NCI-H2227 (cell line): ENCODE results near the gene SPSB4.
"Not testable (repeated sequence)": the region's sequence is repeated elsewhere in the genome, so short reads cannot be mapped to it uniquely, and the experiment has no call there.

ENCODE experiments used
- DNase-seq: peaks from one replicate; lab custom pipeline; 2025; ENCODE audit not compliant: unreplicated experiment; lab: John Stamatoyannopoulos, UW

SPSB4 gene

DNA sequence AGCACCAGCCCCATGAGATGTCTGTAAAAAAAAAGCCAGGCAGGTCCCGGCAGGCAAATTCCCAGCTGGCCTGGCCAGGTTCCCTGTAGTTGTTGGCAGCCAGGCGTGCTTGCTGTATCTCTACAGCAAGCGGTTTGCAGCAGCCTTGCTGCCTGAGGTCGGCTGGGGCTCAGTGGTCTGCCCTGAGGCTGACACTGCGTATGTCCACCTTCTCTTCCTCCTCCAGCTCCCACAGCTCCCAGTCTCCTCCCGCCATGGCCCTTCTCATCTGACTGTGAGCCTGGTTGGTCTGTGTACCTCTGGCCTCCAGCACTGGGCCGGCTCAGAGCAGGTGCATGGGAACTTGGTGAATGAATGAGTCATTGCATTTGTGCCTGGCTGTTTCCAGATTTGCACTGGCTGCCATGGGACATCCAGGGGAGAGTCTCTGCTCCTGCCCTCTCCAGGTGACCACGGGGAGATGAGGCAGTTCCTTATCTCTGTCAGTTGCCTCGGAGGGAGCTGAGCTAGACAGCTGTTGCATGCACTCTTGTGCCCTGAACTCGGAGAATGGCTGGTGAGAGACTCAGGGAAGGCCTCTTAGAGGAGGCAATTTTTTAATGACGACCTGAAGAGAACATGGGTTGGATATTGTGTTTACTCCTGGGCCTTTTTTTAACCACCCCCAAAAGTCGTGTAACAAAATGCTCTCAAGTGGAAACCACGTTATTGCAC is 43.0 kb downstream of the SPSB4 start:
- DNase-seq: no peak

DNA sequence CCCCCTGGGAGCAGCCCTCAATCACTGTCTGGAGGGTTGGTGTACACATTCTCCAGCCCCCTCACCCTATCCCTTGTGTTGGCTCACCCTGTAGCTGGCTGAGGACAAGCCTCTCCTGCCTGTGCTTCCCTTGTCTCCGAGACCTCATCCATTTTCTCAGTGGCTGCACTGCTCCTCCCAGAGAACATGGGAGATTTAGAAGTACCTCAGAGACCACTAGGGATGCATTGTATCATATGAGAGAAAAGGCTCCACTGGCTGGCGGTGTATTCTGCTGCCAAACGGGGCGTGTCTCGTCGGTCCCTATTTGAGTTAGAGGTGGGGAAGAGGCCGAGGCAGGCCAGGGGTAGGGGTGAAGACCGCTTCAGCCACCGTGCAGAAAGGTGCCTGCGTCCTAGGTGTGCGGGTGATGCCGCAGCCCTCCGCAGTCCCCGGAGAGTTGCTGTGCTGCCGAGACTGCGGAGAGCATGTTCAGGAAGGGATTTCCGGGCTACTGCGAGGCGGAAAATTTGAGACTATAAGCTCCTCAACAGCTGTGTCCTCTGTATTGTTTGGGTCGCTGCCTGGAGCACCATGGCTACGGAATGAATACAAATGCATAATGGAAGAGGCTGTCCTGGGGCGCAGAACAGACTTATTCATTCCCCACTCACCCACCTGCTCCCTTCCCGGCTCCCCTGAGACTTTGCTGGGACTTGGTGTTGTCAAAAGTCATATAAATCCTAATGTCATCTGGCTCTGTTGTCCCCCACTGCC is 43.8 kb downstream of the SPSB4 start:
- peak; percentile 14 for DNase-seq

DNA sequence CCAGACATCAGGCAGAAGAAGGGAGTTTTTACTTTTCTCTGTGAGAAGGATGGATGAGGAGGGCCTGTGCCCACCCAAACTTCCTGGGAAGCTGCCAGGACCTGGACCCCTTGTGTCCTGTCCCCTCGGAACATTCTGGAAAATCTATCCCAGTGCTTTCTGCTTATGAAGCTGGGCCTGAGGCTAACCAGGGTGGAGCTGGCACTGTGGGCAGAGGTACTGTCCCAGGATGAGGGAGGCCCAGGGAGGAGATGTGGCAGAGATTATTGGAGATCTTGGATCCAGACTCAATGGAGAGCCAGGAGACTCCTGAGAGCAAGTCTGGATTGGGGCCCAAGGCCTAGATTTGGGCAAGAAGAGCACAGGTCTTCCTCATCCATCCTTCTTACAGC is 44.4 kb downstream of the SPSB4 start:
- no peak for DNase-seq

DNA sequence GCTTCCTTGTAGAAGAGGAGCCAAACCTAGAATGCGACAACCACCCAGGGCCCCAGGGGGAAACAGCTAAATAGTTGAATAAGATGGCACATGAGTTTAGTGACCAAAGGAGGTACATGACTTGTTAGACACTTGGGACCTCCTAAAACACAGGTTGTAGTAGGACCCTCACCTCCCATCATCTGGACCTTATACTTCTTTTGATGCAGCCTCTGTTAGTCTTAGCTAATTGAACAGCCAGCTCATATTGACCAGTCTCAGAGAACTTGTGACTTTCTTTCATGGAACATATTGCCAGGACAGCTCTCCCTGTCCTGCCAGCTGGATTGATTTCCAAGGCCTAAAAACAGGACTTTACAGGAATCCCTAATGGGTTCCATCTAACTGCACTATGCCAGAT is 45.0 kb downstream of the SPSB4 start:
- no peak for DNase-seq

DNA sequence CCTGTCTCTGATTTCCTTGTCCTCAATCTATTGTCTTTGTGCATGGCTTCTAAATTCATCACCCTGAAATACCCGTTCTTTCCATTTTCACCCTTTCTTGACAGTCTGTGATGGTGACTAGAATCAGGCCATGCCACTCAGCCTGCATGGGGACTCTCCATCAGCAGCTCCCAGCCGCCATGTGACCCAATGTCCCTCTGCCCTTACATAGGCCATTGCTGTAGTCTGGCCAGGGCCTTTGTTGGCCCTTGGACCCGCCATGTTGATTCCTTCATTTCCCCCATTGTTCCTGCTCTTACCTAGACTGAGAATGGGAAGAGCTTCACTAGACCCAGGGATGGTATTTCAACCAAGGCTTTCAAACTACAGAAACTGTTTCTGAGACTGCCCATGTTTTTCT is 45.8 kb downstream of the SPSB4 start:
- no peak for DNase-seq

DNA sequence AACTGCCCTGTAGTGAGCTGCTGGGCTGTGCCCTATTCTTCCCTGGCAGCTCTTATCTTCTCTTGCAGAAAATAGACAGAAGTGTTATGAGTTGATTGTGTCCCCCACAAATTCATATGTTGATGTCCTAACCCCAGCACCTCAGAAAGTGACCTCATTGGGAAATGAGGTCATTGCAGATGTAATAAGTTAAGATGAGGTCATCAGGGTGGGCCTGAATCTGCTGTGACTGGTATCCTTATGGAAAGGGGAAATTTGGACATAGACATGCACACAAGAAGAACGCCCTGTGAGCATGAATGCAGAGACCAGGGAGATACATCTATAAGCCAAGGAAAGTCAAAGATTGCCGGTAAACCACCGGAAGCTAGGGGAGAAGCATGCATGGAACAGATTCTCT is 49.0 kb downstream of the SPSB4 start:
- DNase-seq: no peak

DNA sequence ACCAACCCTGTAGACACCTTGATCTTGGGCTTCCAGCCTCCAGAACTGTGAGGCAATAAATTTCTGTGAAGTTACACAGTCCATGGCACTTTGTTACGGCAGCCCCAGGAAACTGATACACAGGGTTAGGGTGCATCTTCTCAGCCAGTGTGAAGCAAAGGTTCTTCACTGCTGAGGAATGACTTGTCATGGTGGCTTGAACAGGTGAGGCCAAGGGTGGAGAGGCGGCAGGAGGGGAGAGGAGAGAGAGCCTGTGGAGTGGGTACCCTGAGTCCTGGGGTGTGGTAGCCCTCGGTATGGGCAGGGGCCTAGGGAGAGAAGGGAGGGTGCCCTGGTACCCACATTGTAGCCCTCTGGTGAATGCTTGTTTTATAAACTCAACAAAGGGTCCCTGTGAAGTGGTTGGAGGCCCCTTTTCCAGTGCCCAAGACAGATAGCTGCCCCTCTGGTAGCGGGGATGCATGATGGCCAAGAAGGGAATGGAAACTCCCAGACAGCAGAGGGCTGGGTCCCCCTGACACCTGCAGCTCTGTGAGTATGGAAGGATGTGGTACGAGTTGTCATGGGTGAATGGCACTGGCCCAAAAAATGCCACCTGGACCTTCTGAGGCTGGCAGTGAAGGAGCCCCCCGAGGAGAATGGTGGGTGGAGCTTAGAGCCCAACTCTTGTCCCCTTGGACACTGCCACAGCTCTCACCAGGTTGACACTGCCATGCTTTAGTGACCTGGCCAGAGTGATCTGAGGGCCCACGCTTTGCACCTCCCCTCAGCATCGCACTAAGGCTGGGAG is 49.6 kb downstream of the SPSB4 start:
- no peak for DNase-seq

DNA sequence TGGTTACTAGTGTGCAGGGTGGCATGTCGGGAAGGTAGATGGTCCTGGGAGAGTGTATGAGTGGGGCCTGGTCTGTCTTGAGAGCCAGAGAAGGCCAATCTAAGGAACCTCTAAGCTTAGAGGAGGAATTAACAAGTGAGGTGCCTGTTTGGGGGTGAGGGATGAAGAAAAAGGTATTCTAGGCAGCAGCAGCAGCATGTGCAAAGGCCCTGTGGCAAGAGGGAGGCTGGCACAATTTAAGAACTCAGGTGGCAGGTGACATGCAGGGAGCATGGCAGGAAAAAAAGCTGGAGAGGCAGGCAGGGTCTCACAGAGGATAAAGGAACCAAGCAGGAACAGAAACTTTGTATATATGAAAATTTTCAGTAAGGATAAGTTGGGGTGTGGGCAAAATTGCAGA is 51.2 kb downstream of the SPSB4 start:
- no peak for DNase-seq

DNA sequence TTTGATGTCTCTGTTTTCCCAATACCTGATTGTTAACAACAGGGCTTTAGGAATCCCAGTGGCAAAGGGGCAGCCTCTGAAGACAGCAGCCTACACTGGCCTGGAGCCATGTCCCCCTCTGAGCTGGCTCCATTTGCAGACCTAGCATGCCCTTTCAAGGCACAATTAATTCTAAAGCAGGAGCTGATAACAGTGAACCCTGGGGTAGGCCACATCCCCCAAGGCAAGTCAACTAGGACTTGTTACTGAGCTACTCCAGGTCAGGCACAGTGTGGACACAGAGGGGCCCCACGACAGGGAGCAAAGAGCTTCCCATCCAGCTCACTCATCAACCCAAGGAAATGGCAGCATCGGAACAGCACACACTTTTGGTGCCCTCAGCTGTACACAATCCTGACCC is 51.9 kb downstream of the SPSB4 start:
- no peak for DNase-seq

DNA sequence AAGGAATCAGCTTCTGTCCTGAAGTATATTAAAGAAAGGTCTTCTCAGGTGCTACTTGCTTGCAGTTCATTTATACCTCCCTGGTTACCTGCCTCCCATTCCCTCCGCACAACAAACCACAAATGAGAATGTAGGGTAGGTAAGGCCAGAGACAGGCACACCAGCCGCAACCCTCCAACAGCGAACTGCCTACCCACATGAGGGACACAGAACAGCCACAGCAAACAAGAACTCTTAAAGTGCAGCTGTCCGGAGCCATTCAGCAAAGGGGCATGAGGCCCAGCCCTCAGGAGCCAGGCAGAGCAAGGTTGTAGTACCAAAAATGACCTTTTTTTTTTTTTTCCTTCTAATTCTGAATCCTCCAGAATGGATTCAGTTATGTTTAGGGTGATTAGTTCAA is 52.4 kb downstream of the SPSB4 start:
- no peak for DNase-seq

DNA sequence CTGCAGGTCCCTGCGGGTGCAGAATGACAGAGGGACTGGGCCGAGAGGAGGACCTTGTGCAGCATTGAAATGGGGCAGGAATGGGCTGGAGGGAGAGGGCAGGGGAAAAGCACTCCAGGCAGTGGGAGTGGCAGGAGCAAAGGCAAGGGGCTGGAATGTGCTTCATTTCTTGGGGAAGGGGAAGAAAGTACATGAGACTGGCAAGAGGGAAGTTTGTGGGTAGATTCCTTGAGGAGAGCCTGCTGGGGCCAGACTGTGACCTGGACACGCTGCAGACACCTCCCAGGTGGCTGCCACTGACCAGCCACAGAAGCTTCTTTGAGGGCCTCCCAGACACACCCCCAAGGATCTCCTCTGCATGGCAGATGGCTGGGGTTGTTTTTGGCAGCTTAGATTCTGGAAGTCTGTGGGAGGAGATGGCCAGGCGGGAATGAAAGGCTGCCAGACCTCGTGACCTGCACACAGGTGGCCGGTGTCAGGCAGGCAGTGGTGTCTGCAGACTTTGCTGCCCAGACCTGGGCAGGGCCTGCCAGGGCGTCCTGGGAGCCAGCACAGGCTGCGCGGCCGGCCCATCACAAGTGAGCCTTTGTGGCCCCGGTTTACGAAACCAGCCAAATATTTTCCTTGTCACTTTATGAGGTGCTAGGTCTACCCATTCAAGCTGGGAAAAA is 53.1 kb downstream of the SPSB4 start:
- DNase-seq: no peak

DNA sequence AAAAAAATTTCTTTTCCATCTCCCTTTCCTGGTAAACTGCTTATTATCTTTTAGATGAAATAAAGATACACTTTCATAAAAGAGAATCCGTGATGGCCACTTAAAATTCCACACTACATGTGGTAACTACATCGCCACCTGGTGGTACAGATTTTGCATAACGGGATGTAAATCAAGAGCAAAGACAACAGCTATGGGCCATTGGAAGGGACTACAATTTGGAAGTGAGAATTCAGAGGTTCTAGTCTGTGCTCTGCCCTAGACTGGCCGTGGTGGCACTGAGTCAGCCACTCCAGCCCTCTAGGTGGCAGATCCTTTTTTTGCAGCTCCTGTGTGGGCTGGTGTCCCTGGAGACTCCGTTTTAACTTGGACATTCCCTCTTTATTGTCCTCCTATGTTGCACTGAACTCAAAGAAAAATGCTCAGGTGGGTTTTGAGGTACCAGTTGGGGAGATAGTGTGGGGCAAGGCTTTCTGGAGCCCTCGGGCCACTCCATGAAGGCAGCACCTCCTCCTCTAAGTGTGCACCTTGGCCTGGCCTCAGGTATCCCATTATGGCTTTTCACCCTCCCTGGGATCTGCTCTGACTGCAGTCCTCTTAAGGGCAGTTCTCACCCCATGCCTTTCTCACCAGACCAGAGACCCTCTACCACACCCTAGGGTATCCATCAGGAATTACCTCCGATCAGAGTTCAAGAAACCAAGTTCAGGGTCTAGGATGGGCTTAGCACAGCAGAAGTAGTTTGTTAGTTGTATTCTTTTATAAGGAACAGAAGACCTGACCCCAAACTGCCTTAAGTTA is 54.9 kb downstream of the SPSB4 start:
- DNase-seq: peak; percentile 83

DNA sequence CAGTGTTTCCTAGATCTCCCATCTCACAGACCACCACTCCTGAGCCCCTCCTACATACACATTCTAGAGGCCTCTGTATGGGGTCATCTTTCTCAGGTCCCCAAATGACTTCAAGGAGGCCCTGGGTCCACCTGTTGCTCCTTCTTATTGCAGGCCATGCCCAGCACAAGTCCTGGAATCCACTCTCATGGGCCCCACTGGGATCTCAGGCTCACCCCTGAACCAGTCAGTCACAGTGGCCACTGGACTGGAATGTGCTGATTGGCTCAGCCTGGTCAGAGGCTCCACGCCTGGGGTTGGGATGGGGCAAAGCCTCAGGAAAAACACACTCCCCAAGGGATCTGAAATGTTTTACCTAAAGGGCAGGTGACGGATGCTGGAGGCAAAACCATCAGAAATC is 55.7 kb downstream of the SPSB4 start:
- DNase-seq: no peak

DNA sequence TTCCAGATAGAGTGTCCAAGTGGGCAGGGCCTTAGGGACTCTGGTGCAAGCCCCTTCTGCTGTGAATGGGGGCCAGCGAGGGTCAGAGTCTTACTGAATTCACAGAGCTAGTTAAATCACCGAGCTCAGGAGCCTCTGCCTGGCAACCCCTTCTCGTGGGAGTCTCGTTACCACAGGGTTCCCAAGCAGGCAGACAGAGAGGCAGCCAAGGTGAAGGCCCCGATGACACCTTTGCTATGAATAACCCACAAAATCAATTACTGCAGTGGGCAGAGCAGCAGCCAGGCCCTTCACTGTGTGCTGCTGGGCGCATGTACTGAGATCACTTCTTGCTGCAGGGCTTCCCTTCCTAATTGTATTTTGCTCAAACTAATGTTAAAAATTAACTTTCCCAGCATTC is 56.9 kb downstream of the SPSB4 start:
- DNase-seq: no peak

DNA sequence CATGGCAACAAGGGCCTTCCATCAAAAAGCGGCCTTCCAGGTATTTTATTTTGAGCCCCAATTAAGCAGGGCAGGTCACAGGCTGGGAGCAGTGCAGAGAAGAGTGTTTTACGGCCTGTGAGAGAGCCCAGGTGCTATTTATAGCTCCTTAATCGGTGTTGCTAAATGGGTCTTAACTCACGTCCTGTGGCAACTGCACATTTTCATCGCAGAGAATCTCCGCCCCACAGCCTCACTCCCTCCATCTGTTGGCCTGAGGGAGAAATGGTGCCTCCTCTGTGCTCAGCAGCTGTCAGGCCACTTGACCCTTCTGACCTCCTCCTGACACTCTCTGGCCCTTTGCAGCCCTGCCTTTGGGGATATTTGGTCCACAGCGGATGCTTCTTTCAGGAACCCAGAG is 58.6 kb downstream of the SPSB4 start:
- peak; percentile 85 for DNase-seq

DNA sequence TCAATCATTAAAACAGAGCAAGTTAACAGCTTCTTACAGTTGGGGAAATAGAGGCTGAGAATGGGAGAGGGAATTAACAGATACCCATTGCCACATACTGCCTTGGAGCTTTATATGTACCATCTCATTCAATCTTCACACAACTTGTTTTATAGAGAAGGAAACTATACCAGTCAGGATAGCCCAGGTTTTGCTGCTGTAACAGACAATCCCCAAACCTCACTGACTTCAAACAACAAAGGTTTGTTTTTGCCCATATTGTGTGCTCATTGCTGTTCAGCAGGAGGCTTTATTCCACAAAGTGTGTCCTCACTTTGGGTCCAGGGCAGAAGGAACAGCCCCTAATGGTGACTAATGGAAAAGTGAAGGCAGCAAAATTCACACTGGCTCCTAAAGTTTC is 59.2 kb downstream of the SPSB4 start:
- DNase-seq: no peak

DNA sequence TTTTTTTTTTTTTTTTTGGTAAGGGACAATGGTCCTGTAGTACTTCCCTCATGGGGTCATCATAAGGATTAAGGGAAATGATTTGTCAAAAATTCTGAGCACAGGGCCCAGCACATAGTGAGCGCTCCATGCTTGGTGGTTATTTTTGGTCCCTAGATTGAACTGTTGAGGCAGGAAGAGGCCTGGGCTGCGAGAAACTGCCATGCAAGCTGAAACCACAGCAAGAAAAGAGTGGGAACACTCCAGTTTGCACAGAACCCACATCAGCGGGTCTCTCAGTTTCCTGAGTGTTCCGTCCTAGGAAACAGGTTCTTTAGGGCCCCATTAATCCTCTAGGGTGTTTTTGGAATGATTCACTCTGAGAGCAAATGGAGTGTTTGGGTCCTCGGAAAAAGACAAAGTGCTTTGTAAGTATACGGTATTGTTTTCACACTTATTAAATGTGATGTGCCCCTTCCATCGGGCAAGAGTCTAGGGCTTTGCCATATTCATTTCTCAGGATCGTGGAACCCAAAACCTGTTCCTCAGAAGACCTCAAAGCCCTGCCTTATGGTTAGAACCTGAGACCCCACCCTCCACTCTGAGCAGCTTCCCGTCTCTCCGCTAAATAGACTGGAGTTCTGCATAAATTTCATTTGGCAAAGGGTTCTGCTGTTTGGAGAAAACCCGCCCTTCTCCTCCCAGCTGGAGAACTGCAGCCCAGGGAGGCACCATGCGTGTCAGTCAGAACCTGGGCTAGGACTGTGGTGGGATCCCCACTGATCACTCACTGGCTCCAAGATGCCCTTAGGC is 60.4 kb downstream of the SPSB4 start:
- DNase-seq: no peak

DNA sequence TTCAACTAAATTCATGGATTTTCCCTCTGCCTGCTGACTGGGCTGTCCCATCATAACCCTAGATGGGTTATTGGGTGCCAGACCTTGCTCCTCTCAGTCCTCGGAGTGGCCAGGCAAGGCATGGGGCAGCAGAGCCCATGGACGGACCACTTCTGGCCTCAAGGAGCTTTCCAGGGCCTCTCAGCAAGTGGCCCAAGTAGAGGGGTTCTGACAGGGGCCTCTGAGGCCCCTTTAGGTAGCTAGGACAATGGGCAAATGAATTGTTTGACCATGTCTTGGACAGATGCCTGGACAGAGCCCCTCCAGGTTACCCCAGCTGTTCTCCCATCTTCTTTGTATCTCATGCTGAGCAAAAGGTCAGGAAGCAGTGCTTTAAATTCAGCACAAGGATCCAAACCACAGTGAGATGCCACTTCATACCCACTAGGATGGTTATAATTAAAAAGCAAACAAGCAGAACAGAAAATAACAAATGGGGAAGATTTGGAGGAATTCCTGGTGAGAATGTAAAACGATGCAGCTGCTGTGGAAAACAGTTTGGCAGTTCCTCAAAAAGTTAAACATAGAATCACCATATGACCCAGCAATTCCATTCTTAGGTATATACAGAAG is 61.6 kb downstream of the SPSB4 start:
- no peak for DNase-seq

DNA sequence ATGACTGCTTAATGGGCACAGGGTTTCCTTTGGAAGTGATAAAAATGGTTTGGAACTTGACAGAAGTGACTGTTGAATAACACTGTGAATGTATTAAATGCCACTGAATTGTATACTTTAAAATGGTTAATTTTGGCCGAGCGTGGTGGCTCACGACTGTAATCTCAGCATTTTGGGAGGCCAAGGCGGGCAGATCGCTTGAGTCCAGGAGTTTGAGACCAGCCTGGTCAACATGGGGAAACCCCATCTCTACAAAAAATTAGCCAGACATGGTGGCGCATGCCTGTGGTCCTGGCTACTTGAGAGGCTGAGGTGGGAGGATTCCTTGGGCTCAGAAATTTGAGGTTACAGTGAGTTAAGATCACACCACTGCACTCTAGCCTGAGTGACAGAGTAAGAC is 62.5 kb downstream of the SPSB4 start:
- not testable (repeated sequence) for DNase-seq
